K562 treated with DMSO at 1 percent for 48 hours (cell line): ENCODE results near the gene MAP1A. TPM values are rescaled to one million over a fixed set of nuclear protein-coding genes. Genes with fewer than 3 reads are reported as not detected.

ENCODE experiments used
- total RNA-seq: library from RNA; unstranded; fragments of 300-600 nt; gene quantifications from 2 replicates; pipeline ENCODE4 v1.2.3, GENCODE V29; 2022; ENCODE audit warnings: low replicate concordance; ENCODE audit errors: extremely low read depth

The MAP1A gene
- total RNA-seq: 83.2 TPM in 1 of 2 replicates, not detected in the other

GRCh38 chr15:43517354-43518196 lies at the start of gene MAP1A:
Gene MAP1A (plus strand): TSS chr15:43517608. CDS start chr15:43521474, 3,866 bp downstream.

GRCh38 chr15:43492673-43493601 lies 24.5 kb upstream of the MAP1A start, which contains the start of gene TP53BP1:
Gene TP53BP1 (minus strand): TSS chr15:43493156. CDS start chr15:43493043, 113 bp downstream.

Other genes starting within 250 kb of the MAP1A start
- gene TGM7, start 215.4 kb upstream of the MAP1A start, total RNA-seq: not detected in 2 replicates
- gene LCMT2, start 187.0 kb upstream of the MAP1A start, total RNA-seq: not detected in 2 replicates
- not detected in 2 replicates for gene ZSCAN29, start 146.6 kb upstream of the MAP1A start, total RNA-seq
- not detected in 2 replicates for gene TUBGCP4, start 146.5 kb upstream of the MAP1A start, total RNA-seq
- gene TP53BP1, start 24.5 kb upstream of the MAP1A start, total RNA-seq: not detected in 2 replicates
- gene PPIP5K1, start 72.6 kb downstream of the MAP1A start, total RNA-seq: not detected in 2 replicates
- gene CKMT1B, start 76.4 kb downstream of the MAP1A start, total RNA-seq: not detected in 2 replicates
- gene STRC, start 101.2 kb downstream of the MAP1A start, total RNA-seq: not detected in 2 replicates
- not detected in 2 replicates for gene CATSPER2, start 131.2 kb downstream of the MAP1A start, total RNA-seq
- not detected in 2 replicates for gene CKMT1A, start 176.3 kb downstream of the MAP1A start, total RNA-seq
- not detected in 2 replicates for gene PDIA3, start 228.8 kb downstream of the MAP1A start, total RNA-seq